ENCODE data around the gene GNB1. TPM values are rescaled to one million over a fixed set of nuclear protein-coding genes. Genes with fewer than 3 reads are reported as not detected.
A peak's percentile ranks its signal among the peaks of the same experiment; 100 is the strongest.
"Not testable (repeated sequence)": the region's sequence is repeated elsewhere in the genome, so short reads cannot be mapped to it uniquely, and the experiment has no call there.

GNB1 gene
- total and polyA plus RNA-seq, 12 donors = 79.6 to 482 (median 163) TPM

GRCh38 chr1:1889847-1890505, 911 bp downstream of the GNB1 start:
- 0 to 1% (median 0%) methylated on average over 3 to 88 of the region's 88 CpGs for WGBS, 4 donors
- intact Hi-C loops (cut with DNase I) = loop anchor here in 1 of 2 donors (5.0 kb wide), 2 partner anchors 33 to 103 kb away; no protein-coding TSS in a partner anchor
- peak overlapping the region in 4 of 5 donors; percentile 86 to 99 (median 92) for H3K27ac ChIP-seq
- H3K36me3 ChIP-seq (replicated peaks in 1 of 2) = no peaks in the 10 kb centered on the region
- no peaks in the 10 kb centered on the region for H3K9me3 ChIP-seq (replicated peaks in 1 of 3)
- DNase-seq = peak in 5 of 7 donors; percentile 39 to 63 (median 61)
- peak overlapping the region; percentile 27 to 93 (median 80) for H3K4me3 ChIP-seq
- H3K27me3 ChIP-seq = no peaks in the 10 kb centered on the region
- peaks cover 37 to 63% of the 10 kb centered on the region in 2 donors for H3K4me1 ChIP-seq (replicated peaks in 1 of 2)
- TF ChIP-seq, protein P1, sequence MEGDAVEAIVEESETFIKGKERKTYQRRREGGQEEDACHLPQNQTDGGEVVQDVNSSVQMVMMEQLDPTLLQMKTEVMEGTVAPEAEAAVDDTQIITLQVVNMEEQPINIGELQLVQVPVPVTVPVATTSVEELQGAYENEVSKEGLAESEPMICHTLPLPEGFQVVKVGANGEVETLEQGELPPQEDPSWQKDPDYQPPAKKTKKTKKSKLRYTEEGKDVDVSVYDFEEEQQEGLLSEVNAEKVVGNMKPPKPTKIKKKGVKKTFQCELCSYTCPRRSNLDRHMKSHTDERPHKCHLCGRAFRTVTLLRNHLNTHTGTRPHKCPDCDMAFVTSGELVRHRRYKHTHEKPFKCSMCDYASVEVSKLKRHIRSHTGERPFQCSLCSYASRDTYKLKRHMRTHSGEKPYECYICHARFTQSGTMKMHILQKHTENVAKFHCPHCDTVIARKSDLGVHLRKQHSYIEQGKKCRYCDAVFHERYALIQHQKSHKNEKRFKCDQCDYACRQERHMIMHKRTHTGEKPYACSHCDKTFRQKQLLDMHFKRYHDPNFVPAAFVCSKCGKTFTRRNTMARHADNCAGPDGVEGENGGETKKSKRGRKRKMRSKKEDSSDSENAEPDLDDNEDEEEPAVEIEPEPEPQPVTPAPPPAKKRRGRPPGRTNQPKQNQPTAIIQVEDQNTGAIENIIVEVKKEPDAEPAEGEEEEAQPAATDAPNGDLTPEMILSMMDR (IDR thresholded peaks at IDR 0.05) = peak in 1 of 6 experiments; percentile 6
- TF ChIP-seq POLR2A (IDR thresholded peaks at IDR 0.05) = peak in 1 of 2 donors; percentile 8

DNA sequence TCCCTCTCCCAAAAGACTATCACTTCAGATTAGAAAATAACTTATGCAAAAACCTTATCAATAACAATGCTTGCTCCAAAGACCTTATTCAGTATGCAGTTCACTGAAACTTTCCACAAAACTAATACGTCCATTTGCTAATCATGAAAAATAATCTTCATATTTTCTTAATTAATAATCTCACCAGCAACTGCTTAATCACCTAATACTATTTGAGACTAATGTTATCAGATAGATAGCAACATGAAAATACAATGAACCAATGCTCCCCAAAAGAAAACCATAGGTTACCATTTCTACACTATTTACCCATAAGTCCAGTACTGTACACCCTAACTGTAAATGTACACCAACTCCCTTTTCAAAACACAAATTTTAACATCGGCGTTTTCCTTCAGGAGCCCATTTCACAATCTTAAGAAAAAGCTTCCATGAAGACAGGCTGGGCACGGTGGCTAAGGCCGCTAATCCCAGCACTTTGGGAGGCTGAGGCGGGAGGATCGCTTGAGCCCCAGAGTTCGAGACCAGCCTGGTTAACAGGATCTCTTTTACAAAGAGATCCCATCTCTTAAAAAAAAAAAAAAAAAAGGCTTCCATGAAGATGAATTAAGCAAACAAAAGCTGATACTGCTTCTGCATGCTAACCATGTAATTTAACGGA, 1.7 kb downstream of the GNB1 start:
- no peak for DNase-seq
- intact Hi-C loops (cut with DNase I) = no loop called here
- WGBS, 4 donors = 11 to 20% (median 12%) methylated on average over 9 of the region's 9 CpGs

DNA sequence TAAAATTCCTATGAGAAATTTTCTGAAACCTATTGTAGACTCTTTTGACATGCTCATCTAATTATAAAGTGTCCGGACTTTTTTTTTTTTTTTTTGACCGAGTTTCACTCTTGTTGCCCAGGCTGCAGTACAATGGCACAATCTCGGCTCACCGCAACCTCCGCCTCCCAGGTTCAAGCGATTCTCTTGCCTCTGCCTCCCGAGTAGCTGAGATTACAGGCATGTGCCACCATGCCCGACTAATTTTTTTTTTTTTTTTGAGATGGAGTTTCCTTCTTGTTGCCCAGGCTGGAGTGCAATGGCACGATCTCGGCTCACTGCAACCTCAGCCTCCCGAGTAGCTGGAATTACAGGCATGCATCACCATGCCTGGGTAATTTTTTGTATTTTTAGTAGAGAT, 7.0 kb downstream of the GNB1 start:
- H3K36me3 ChIP-seq (replicated peaks in 1 of 2); H3K4me3 ChIP-seq; H3K9me3 ChIP-seq (replicated peaks in 1 of 3); intact Hi-C loops (cut with DNase I); DNase-seq; H3K27me3 ChIP-seq: not testable (repeated sequence)
- H3K4me1 ChIP-seq (replicated peaks in 1 of 2) = peaks cover 48 to 85% of the 10 kb centered on the region in 2 donors
- WGBS, 4 donors = 56 to 61% (median 59%) methylated on average over 11 of the region's 11 CpGs
- peak overlapping the region in 4 of 5 donors; percentile 52 to 70 (median 66) for H3K27ac ChIP-seq

More for the DNA sequence above, 1.7 kb downstream of the GNB1 start:
- H3K27me3 ChIP-seq = no peaks in the 10 kb centered on the region
- no peaks in the 10 kb centered on the region for H3K36me3 ChIP-seq (replicated peaks in 1 of 2)
- H3K27ac ChIP-seq = peak overlapping the region in 3 of 5 donors; percentile 86 to 95 (median 90)
- no peaks in the 10 kb centered on the region for H3K9me3 ChIP-seq (replicated peaks in 1 of 3)
- H3K4me3 ChIP-seq = peak overlapping the region in 3 of 4 donors; percentile 27 to 83 (median 77)
- no peak for TF ChIP-seq POLR2A (IDR thresholded peaks at IDR 0.05)
- TF ChIP-seq, protein P1 (IDR thresholded peaks at IDR 0.05) = no peak
- H3K4me1 ChIP-seq (replicated peaks in 1 of 2) = peaks cover 34 to 60% of the 10 kb centered on the region in 2 donors

GRCh38 chr1:1883092-1883873, 7.6 kb downstream of the GNB1 start:
- TF ChIP-seq, protein P1 (IDR thresholded peaks at IDR 0.05) = no peak
- TF ChIP-seq POLR2A (IDR thresholded peaks at IDR 0.05) = no peak
- WGBS, 4 donors = 28 to 40% (median 28%) methylated on average over 4 of the region's 4 CpGs
- Histone ChIP-seq H3K4me1 (replicated peaks in 1 of 2) (peaks cover 42 to 84% of the 10 kb centered on the region in 2 donors), H3K36me3 (replicated peaks in 1 of 2) (no peaks in the 10 kb centered on the region), H3K9me3 (replicated peaks in 1 of 3) (no peaks in the 10 kb centered on the region), H3K4me3 (no peak overlapping the region), H3K27me3 (no peaks in the 10 kb centered on the region), H3K27ac (peak overlapping the region in 4 of 5 donors; percentile 52 to 70 (median 66))
- intact Hi-C loops (cut with DNase I) = no loop called here
- peak in 2 of 7 donors; percentile 28 to 42 for DNase-seq

All from adrenal gland (tissue), 12 donors.